Measurements from ENCODE around the gene FLACC1.
"Not testable (repeated sequence)": the region's sequence is repeated elsewhere in the genome, so short reads cannot be mapped to it uniquely, and the experiment has no call there.

FLACC1 gene

DNA sequence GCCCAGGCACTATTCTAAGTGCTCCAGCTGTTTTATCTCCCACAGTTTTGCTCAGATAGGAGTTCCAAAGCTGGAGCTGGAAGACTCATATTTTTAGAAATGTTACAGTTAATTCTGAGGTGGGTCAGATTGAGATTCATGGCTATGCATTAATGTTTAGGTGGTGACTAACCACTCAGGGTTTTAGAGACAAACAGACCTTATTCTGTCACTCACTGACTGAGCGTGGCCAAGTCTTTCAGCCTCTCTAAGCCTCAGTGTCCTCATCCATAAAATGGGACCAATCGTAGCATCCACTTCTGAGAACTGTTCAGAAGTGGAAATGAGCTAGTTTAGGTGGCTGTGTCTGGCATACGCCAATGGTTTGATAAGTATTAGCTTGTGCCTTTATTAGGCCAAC is 101.1 kb downstream of the FLACC1 start:
- H3K4me3 ChIP-seq (ENCODE audit: low read depth, low read length): no peak overlapping the region

DNA sequence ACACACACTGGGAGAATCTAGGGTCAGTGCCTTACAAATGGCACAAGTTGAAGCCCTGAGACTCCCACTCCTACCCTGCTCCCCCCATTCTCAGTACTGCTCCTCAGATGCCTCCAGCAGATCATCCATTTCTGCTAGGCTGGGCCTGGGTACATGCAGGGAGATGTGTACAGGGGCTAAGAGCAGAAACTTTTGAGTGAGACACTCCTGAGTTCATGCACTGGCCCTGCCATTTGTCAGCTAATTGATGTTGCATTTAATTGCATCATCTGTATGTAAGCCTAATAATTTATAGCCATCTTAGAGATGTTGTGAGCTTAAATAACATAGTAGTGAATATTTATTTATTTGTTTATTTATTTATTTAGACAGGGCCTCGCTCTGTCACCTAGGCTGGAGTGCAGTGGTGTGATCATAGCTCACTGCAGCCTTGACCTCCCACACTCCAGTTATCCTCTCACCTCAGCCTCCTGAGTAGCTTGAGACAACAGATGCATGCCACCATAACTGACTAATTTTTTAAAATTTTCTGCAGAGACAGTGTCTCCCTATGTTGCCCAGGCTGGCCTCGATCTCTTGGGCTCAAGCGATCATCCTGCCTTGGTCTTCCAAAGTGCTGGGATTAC is 101.6 kb downstream of the FLACC1 start:
- H3K4me3 ChIP-seq (ENCODE audit: low read depth, low read length): no peak overlapping the region

DNA sequence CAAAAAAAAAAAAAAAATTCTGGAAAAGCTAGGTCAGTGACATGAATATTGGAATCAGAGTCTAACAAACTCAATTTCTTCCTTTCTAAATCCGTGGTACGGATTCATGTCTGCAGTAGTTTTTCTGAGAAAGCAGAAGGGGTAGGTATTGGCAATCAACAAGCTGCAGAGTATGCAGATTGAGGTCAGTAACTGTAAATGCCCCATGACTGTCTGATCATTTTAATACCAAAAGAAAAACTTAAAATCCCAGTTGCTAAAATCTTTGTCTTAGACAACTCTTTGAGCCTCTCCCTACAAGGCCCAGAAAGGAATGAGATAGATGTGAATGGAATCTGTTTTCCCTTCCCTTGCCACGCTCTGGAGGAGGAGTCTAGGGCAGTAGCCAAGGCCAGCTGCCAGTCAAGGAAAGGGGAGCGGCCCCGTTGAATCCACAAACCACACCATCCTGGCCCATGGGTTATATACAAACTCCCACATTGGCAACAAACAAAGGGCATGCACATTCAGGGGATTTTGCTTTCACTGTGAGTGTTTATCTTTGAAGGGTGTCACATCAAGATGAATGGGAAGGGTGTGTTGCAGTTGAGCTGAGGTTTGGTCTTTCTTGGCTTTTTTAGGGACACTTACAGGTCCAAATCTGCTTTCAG is 102.9 kb downstream of the FLACC1 start:
- H3K4me3 ChIP-seq (ENCODE audit: low read depth, low read length): no peak overlapping the region

DNA sequence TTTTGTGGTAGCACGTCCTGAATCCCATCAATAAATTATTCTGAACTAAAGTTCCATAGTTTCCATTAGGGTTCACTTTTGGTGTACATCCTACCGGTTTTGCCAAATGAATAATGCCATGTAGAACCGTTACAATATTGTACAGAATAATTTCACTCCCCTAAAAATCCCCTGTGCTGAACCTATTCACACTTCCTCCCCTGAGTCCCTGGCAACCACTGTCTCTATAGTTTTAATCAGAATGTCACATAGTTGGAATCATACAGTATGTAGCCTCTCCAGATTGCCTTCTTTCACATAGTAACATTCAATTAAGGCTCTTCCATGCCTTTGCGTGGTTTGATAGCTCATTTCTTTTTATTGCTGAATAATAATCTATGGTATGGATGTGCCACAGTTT is 106.4 kb downstream of the FLACC1 start:
- no peak overlapping the region for H3K4me3 ChIP-seq (ENCODE audit: low read depth, low read length)

DNA sequence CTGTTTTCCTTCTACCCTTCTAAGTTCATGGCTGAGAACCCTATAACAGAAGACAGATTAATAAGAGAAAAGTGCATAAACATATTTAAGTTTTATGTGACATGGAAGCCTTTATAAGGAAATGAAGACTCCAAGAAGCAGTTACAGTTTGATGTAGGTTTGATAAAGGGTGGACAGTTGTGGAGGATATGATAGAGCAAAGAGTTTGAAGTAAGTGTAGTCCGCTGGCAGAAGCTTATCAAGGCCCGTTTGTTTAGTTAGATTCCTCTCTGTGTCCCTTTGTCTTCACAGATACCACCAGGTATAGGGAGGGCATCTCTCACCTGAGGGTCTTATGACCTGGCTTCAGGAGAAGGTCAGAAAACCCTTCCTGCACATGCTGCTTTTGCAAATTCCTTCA is 107.3 kb downstream of the FLACC1 start:
- no peak overlapping the region for H3K4me3 ChIP-seq (ENCODE audit: low read depth, low read length)

DNA sequence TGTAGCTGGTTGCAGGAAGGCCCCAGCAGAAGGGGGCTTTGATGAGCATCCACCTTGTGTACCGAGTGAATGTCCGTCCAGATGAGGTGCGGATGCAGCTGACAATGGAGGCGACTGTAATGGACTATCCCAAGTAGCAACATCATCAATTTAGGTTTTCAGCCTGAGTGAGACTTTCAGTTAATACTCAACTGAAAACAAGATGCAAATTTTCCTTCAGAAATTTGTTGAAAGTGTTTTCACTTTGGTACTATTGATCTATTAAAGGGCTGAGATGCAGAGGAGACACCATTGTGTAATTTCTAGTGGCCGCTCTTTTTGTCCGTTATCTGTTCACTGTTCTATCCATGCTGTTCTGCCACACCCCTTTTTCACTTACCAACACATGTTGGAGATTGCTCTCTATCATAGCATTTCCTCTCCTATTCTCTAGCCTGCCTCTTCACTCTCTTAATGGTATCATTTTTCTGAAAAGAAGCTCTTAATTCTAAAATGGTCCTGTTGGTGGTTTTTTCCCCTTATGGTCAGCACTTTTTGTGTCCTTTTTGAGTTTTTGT is 108.8 kb downstream of the FLACC1 start:
- no peak overlapping the region for H3K4me3 ChIP-seq (ENCODE audit: low read depth, low read length)

DNA sequence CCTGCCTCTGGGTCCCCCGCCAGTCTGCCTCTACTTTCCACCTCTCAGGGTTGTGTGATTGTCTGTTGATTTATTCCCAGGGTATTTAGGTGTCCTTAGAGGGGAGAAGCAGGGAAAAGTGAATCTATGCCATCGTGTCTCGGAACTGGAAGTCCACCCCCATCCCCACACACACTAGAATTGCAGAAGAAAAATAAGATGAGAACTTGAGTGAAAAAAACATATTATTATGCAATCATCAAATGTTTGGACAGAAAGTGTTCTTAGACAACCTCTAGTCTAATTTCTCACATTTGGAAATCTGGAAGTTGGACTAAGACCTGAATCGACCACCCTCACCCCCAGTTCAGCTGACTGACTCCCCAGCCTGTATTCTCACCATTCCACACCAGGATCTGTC is 110.9 kb downstream of the FLACC1 start:
- no peak overlapping the region for H3K4me3 ChIP-seq (ENCODE audit: low read depth, low read length)

DNA sequence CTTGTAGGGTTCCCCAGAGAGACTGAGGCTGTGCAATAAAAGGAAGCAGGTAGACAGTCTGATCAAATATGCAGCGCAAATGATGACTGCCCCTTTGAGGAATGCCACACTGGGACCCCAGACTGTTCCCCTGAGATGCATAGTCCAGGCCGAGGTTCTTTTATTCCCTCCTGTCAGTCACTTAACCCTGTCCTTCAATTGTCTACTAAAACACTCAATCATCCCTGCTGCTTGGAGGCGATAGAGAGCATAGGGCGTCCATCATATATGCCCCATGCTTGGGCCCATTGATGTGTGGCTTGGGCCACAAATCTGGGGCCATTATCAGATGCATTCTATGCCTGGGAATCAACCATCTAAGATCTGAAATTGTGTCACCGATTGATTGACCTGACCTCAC is 112.3 kb downstream of the FLACC1 start:
- no peak overlapping the region for H3K4me3 ChIP-seq (ENCODE audit: low read depth, low read length)

DNA sequence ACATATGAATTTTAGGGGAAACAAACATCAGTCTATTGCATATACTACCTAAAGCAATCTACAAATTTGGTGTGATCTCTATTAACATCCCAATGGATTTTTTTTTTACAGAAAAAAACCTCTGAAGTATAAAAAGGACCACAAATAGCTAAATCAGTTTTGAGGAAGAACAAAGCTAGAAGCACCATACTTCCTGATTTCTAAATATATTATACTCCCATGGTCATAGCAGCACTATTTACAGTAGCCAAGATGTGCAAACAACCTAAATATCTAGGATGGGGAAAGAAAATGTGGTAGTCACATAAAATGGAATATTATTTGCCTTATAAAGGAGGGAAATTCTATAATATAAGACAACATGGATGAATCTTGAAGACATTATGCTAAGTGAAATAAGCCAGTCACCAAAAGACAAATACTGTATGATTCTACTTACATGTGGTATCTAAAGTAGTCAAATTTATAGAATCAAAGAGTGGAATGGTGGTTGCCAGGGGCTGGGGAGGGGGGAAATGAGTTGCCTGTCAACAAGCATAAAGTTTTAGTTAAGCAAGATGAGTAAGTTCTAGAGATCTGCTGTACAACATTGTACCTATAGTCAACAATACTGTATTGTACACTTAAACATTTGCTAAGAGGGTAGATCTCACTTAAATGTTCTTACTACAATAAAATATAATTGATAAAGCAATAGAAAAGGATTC is 114.4 kb downstream of the FLACC1 start:
- no peak overlapping the region for H3K4me3 ChIP-seq (ENCODE audit: low read depth, low read length)

DNA sequence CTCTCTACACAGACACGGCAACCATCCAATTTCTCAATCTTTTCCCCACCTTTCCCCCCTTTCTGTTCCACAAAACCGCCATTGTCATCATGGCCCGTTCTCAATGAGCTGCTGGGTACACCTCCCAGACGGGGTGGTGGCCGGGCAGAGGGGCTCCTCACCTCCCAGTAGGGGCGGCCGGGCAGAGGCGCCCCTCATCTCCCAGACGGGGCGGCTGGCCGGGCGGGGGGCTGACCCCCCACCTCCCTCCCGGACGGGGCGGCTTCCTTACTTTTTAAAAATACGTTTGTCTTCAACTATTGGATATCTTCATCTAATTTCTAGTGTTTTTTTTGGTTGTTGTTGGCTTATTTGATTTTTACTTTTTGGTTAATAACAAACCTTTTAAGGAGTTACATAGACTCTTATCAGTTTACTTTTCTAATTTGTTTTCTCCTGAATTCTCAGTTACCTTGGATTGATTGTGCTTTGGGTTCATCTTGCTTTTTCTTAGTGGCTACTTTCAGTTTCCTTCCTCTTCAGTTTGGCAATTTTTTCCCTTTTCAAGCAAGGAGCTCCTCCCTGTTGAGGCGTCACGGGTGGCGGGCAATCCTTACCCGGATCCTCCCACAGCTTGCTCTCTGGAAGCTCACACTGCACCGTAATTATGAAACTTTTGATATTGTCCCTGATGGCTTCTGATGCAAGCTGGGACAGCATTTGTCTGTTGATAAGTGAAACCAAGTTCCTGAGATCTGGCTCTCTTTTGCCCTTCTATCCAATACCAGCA is 117.8 kb downstream of the FLACC1 start:
- H3K4me3 ChIP-seq (ENCODE audit: low read depth, low read length): not testable (repeated sequence)

All from iPS-11a (cell line).